Calu3 (cell line): ENCODE results near the gene CLBA1. TPM values are rescaled to one million over a fixed set of nuclear protein-coding genes. Genes with fewer than 3 reads are reported as not detected.
A peak's percentile ranks its signal among the peaks of the same experiment; 100 is the strongest.

Experiments used
- BruUV-seq: library from RNA; stranded (reverse); fragments of 400-500 nt; replicated peaks from 2 replicates; lab custom pipeline; 2021; lab: Mats Ljungman, UMichigan
- CTCF ChIA-PET: fragments of 300-600 bp; sonication (Branson Sonifier 250); formaldehyde crosslinking; loops from one replicate; lab custom pipeline; 2022; ENCODE audit warnings: antibody characterized with exemption; lab: Charles Lee
- DNase-seq: peaks from one replicate; pipeline ENCODE4 v3.0.0; 2022
- H3K27ac Mint-ChIP-seq: one replicate; pipeline ENCODE4 v1.8.0; 2022; ENCODE audit warnings: mixed read lengths; ENCODE audit not compliant: unreplicated experiment
- H3K27me3 Mint-ChIP-seq: one replicate; pipeline ENCODE4 v1.8.0; 2022; ENCODE audit warnings: mixed read lengths; ENCODE audit not compliant: unreplicated experiment
- H3K36me3 Mint-ChIP-seq: one replicate; pipeline ENCODE4 v1.8.0; 2022; ENCODE audit warnings: mild to moderate bottlenecking, moderate library complexity, mixed read lengths; ENCODE audit not compliant: insufficient read depth, unreplicated experiment
- H3K4me1 Mint-ChIP-seq: one replicate; pipeline ENCODE4 v1.8.0; 2022; ENCODE audit warnings: mild to moderate bottlenecking, low read depth, mixed read lengths; ENCODE audit not compliant: unreplicated experiment
- H3K4me3 Mint-ChIP-seq: one replicate; pipeline ENCODE4 v1.8.0; 2022; ENCODE audit warnings: mild to moderate bottlenecking, low read depth, moderate library complexity, mixed read lengths; ENCODE audit not compliant: unreplicated experiment
- H3K9me3 Mint-ChIP-seq: one replicate; pipeline ENCODE4 v1.8.0; 2022; ENCODE audit warnings: low read depth, mixed read lengths; ENCODE audit not compliant: unreplicated experiment
- intact Hi-C: fragments of 100-400 bp; cut with micrococcal nuclease; formaldehyde crosslinking; loops from one replicate; pipeline ENCODE4 v1.10.0; 2022; ENCODE audit not compliant: unreplicated experiment
- total RNA-seq: library from RNA; stranded (reverse); gene quantifications from 2 replicates; pipeline ENCODE4 v1.2.3, GENCODE V29; 2022
- TF ChIP-seq, protein P1 (sequence below): fragments of 200-600 bp; IDR thresholded peaks from one replicate; pipeline ENCODE4 v1.8.0; 2022; ENCODE audit warnings: antibody characterized with exemption; ENCODE audit not compliant: unreplicated experiment

Gene CLBA1
- total RNA-seq, 1 experiment from 2014 or later, result 12.8 TPM

DNA sequence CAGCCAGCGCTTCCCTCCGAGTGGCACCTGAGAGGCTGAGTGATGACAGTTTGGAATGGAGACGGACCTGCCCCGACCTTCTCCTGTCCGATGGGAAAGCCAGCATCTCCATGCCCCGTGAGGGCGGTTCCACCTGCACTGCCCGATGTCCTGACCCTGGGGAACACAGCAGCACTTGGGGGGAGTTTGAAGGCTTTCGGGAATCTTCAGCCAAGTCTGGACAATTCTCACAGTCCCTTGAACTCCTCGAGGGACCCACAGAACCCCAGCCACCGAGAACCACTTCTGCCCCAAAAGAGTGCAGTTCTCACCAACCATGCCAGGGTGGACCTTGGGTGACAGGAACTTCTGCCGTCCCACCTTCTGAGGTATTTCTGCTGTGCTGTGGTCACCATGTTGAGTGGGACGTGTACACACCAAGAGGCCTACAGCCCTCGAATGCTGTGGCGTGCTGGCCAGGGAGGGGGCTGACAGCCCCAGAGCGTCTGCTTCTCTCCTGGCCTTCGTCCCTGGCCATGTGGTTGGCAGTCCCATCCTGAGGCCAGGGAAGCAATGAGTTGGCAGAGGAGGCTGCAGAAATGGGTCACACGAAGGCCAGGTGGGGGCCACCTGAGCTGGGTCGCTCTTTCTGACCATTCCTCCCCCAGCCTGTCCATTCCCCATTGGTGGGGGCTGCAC lies 1.0 kb downstream of the CLBA1 start:
- peaks cover 17% of the 10 kb centered on the region for H3K4me1 Mint-ChIP-seq
- peaks cover 43% of the 10 kb centered on the region for H3K36me3 Mint-ChIP-seq
- no peaks in the 10 kb centered on the region for H3K9me3 Mint-ChIP-seq
- DNase-seq, result no peak
- peak overlapping the region; percentile 76 for H3K4me3 Mint-ChIP-seq
- CTCF ChIA-PET, result no interaction called here
- TF ChIP-seq, protein P1, sequence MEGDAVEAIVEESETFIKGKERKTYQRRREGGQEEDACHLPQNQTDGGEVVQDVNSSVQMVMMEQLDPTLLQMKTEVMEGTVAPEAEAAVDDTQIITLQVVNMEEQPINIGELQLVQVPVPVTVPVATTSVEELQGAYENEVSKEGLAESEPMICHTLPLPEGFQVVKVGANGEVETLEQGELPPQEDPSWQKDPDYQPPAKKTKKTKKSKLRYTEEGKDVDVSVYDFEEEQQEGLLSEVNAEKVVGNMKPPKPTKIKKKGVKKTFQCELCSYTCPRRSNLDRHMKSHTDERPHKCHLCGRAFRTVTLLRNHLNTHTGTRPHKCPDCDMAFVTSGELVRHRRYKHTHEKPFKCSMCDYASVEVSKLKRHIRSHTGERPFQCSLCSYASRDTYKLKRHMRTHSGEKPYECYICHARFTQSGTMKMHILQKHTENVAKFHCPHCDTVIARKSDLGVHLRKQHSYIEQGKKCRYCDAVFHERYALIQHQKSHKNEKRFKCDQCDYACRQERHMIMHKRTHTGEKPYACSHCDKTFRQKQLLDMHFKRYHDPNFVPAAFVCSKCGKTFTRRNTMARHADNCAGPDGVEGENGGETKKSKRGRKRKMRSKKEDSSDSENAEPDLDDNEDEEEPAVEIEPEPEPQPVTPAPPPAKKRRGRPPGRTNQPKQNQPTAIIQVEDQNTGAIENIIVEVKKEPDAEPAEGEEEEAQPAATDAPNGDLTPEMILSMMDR, result no peak
- BruUV-seq, result no TSS peak
- H3K27ac Mint-ChIP-seq, result peak overlapping the region; percentile 71
- intact Hi-C loops, result no loop called here
- H3K27me3 Mint-ChIP-seq, result no peaks in the 10 kb centered on the region

DNA sequence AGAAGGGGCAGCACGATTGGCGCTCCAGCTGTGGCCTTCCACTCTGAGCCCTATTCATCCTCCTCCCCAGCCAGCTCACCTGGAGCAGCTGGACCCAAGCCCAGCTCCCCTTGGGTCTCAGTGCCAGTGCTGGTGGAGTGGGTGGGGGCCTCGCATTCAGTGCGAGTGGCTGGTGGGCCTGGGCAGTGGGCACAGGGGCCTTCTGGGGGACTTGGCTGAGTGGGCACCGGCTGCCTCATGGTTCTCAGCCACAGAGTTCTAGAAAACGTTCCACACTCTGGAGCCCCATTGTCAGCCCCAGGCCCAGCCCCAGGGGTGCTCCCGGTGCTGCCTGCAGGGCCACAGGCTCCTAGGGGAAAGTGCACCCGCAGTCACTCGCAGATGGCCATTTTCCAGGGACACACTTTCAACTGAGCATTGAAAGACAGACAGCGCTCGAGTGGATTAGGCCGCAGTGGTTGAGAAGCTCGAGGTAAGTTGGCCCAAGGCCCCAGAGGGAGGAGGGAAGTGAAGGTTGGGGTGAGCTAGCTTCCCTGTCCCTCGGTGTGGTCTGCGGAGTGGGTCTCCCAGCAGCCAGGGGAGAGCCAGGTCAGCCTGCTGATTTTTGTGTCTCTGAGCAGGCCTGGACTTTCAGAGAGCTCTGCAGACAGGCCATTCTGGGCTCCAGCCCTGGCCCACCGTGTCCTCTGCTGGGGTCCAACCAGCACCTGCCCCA lies 3.8 kb downstream of the CLBA1 start:
- Mint-ChIP-seq H3K27ac (no peak overlapping the region), H3K27me3 (no peaks in the 10 kb centered on the region), H3K4me3 (no peak overlapping the region), H3K9me3 (peaks cover 2% of the 10 kb centered on the region), H3K4me1 (peaks cover 12% of the 10 kb centered on the region), H3K36me3 (peaks cover 61% of the 10 kb centered on the region)
- CTCF ChIA-PET, result no interaction called here
- TF ChIP-seq, protein P1, result no peak
- BruUV-seq, result no TSS peak
- intact Hi-C loops, result no loop called here
- no peak for DNase-seq

DNA sequence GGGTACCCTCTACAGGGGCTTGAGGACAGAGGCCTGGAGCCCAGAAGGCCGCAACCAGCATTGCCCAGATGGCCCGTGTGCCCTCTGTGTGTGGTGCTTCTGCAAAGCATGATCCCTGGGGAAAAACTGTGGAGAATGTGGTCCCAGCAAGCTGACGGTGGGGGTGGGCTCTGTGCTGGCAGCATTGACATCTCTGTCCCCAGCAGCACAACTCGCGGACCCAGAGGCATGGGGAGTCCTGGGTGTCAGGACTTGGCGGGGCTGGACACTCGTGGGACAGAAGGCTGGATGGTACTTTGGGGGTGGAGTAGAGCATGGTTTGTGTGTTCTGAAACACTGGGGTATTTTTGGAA lies 4.3 kb downstream of the CLBA1 start:
- Mint-ChIP-seq H3K36me3 (peaks cover 61% of the 10 kb centered on the region), H3K9me3 (peaks cover 2% of the 10 kb centered on the region), H3K4me1 (peaks cover 7% of the 10 kb centered on the region), H3K27ac (no peak overlapping the region), H3K27me3 (no peaks in the 10 kb centered on the region), H3K4me3 (no peak overlapping the region)
- no TSS peak for BruUV-seq
- TF ChIP-seq, protein P1, result no peak
- CTCF ChIA-PET, result no interaction called here
- intact Hi-C loops, result no loop called here
- DNase-seq, result no peak

DNA sequence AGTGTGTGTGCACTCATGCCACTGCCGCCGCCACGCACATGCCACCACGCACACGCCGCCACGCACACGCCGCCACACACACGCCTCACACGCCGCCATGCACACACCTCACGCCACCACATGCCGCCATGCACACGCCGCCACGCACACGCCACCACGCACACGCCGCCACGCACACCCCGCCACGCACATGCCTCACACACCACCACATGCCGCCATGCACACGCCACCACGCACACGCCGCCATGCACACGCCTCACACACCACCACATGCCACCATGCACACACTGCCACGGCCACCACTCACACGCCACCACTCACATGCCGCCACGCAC lies 6.3 kb downstream of the CLBA1 start:
- CTCF ChIA-PET, result no interaction called here
- Mint-ChIP-seq H3K36me3 (peaks cover 48% of the 10 kb centered on the region), H3K27ac (peak overlapping the region; percentile 49), H3K27me3 (no peaks in the 10 kb centered on the region), H3K9me3 (peaks cover 2% of the 10 kb centered on the region), H3K4me3 (no peak overlapping the region), H3K4me1 (peaks cover 7% of the 10 kb centered on the region)
- BruUV-seq, result no TSS peak
- intact Hi-C loops, result no loop called here
- no peak for DNase-seq
- TF ChIP-seq, protein P1, result no peak
